ENCODE data around the gene HYAL1.

- TF ChIP-seq POLR2A (IDR thresholded peaks at IDR 0.05; ENCODE audit: low read length): no peak
- TF ChIP-seq GATA1 (IDR thresholded peaks at IDR 0.05; ENCODE audit: low read depth, low read length): no peak
Measured at GRCh38 chr3:50345586-50346234, 42.3 kb upstream of the HYAL1 start, which contains the start of gene ZMYND10.

All from erythroblast (primary cell).